ENCODE results near the gene ITM2B. TPM values are rescaled to one million over a fixed set of nuclear protein-coding genes. Genes with fewer than 3 reads are reported as not detected.

Gene ITM2B
- total RNA-seq, 4 donors from 2014 or later: 299 to 343 (median 303) TPM

DNA sequence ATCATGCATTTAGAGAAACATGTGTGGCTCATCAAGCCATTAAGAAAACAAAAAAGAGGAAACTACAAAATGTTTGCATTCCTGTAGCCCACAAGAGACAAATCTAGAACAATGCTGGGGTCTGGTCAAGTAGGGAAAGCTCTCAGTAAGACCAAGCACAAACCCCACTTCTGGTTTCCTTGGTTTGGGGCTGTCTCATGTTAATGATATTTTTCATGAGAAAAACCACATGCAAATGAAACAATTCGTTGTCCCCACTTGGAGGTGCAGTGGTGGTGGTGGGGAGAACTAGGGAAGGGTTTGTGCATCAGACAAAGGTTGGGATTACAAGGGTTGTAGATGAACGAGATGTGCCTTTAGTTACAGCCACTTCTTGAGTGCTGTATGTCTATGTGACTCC, 63.5 kb downstream of the ITM2B start:
- intact Hi-C loops (cut with DNase I): no loop called here
- no peaks in the 10 kb centered on the region for H3K9me3 ChIP-seq

DNA sequence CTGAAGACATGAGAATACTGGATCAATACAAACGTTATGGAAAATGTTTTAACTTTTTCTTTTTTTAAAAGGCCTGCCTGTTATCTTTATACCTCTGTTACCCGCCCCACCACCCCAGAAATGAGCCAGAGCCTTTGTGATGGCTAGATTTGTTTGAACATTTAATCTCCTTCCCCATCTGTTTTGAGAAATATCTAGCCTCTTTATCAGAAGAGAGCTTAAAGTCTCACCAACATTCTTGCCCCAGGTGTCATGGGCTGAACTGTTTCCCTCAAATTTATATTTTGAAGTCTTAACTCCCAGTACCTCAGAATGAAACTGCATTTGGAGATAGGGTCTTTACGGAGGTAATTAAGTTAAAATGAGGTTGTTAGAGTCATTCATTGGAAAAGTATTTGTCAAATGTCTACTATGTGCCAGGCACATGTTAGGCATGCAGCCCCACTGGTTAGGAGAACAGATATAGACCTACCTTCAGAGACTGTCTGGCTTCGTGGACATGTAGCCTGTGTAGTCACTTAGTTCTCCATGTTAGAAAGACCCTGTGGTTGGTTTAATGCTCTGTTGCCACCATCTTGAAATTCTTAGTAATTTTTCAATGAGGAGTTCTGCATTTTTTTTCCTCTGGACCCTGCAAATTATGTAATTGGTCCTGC, 64.3 kb downstream of the ITM2B start:
- Histone ChIP-seq H3K27me3 (no peaks in the 10 kb centered on the region), H3K4me1 (peaks cover 0 to 2% (median under 1%) of the 10 kb centered on the region in 4 donors), H3K27ac (replicated peaks in 1 of 4) (no peak overlapping the region), H3K36me3 (no peaks in the 10 kb centered on the region), H3K9me3 (no peaks in the 10 kb centered on the region), H3K4me3 (no peak overlapping the region)
- DNase-seq (ENCODE audit: extremely low spot score): no peak
- 77% methylated on average over 4 of the region's 4 CpGs for WGBS
- no peak for TF ChIP-seq EP300 (IDR thresholded peaks at IDR 0.05)
- no peak for TF ChIP-seq POLR2A (IDR thresholded peaks at IDR 0.05; ENCODE audit: low read depth)
- TF ChIP-seq, protein P1, sequence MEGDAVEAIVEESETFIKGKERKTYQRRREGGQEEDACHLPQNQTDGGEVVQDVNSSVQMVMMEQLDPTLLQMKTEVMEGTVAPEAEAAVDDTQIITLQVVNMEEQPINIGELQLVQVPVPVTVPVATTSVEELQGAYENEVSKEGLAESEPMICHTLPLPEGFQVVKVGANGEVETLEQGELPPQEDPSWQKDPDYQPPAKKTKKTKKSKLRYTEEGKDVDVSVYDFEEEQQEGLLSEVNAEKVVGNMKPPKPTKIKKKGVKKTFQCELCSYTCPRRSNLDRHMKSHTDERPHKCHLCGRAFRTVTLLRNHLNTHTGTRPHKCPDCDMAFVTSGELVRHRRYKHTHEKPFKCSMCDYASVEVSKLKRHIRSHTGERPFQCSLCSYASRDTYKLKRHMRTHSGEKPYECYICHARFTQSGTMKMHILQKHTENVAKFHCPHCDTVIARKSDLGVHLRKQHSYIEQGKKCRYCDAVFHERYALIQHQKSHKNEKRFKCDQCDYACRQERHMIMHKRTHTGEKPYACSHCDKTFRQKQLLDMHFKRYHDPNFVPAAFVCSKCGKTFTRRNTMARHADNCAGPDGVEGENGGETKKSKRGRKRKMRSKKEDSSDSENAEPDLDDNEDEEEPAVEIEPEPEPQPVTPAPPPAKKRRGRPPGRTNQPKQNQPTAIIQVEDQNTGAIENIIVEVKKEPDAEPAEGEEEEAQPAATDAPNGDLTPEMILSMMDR (IDR thresholded peaks at IDR 0.05): no peak
- TF ChIP-seq POLR2AphosphoS5 (IDR thresholded peaks at IDR 0.05): no peak
- intact Hi-C loops (cut with DNase I): no loop called here

More for the DNA sequence above, 63.5 kb downstream of the ITM2B start:
- Histone ChIP-seq H3K4me1 (no peaks in the 10 kb centered on the region), H3K4me3 (no peak overlapping the region), H3K36me3 (no peaks in the 10 kb centered on the region), H3K27me3 (no peaks in the 10 kb centered on the region), H3K27ac (replicated peaks in 1 of 4) (no peak overlapping the region)
- no peak for DNase-seq (ENCODE audit: extremely low spot score)
- TF ChIP-seq POLR2AphosphoS5 (IDR thresholded peaks at IDR 0.05) (no peak), POLR2A (IDR thresholded peaks at IDR 0.05; ENCODE audit: low read depth) (no peak), EP300 (IDR thresholded peaks at IDR 0.05) (no peak)
- TF ChIP-seq, protein P1 (IDR thresholded peaks at IDR 0.05): no peak
- 78% methylated on average over 2 of the region's 2 CpGs for WGBS

DNA sequence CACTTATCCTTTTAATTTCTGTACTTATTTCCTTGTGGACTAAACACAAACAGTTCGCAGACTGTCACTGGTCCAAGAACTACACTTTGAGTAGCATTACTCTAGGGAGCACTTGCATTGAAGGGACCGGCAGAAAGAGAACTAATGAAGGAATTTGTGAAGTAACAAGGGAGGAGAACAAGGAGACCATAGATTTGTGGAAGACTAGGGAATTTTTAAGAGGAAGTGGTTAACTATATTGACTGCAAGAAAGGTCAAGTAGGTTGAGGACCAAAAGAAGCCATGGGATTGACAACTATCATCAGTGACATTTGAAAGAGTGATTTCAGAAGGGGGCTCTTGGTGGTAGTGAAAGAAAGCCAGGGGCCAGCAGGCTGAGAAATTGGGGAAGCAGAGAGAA, 66.6 kb downstream of the ITM2B start:
- Histone ChIP-seq H3K4me3 (no peak overlapping the region), H3K9me3 (no peaks in the 10 kb centered on the region), H3K4me1 (peaks cover 6 to 10% (median 9%) of the 10 kb centered on the region in 4 donors), H3K27me3 (no peaks in the 10 kb centered on the region), H3K27ac (replicated peaks in 1 of 4) (no peak overlapping the region), H3K36me3 (no peaks in the 10 kb centered on the region)
- 73% methylated on average over 2 of the region's 2 CpGs for WGBS
- intact Hi-C loops (cut with DNase I): no loop called here
- TF ChIP-seq EP300 (IDR thresholded peaks at IDR 0.05) (no peak), POLR2A (IDR thresholded peaks at IDR 0.05; ENCODE audit: low read depth) (no peak), POLR2AphosphoS5 (IDR thresholded peaks at IDR 0.05) (no peak)
- TF ChIP-seq, protein P1 (IDR thresholded peaks at IDR 0.05): no peak
- no peak for DNase-seq (ENCODE audit: extremely low spot score)

DNA sequence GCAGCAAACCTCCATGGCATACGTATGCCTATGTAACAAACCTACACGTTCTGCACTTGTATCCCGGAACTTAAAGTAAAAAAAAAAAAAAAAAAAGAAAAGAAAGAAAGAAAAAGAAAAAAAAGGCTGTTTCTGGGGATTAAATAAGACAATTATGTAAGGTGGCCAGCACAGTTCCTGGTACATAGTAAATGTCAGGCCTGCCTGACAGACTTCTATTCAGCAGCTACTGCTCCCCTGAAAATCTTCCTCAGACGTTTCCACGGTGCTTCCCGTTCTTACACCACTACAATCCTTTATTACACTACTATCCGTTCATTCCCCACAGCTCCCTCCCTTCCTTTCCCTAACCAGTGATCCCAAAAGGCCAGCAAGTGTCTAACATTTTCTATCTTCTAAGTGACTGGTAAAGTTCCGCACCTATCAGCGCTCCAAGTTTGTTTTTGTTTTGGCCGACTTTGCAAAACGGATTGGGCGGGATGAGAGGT, 69.9 kb downstream of the ITM2B start:
- TF ChIP-seq POLR2A (IDR thresholded peaks at IDR 0.05; ENCODE audit: low read depth): no peak
- TF ChIP-seq, protein P1 (IDR thresholded peaks at IDR 0.05): no peak
- no peak for TF ChIP-seq EP300 (IDR thresholded peaks at IDR 0.05)
- DNase-seq (ENCODE audit: extremely low spot score): no peak
- 13% methylated on average over 12 of the region's 12 CpGs for WGBS
- Histone ChIP-seq H3K27me3 (no peaks in the 10 kb centered on the region), H3K27ac (replicated peaks in 1 of 4) (peak overlapping the region; percentile 99 to 100 (median 99)), H3K9me3 (no peaks in the 10 kb centered on the region), H3K36me3 (peaks cover 0 to 7% (median under 1%) of the 10 kb centered on the region in 4 donors), H3K4me1 (peaks cover 23 to 34% (median 30%) of the 10 kb centered on the region in 4 donors), H3K4me3 (peak overlapping the region; percentile 78 to 96 (median 94))
- intact Hi-C loops (cut with DNase I): loop anchor here (5.0 kb wide), 2 partner anchors 51 to 71 kb away; partner anchors contain the start of gene ITM2B
